Stomach smooth muscle (tissue), 2 donors: ENCODE data around the gene SERPINB6.

Source experiments
- H3K27ac ChIP-seq: one replicate; pipeline ENCODE4 v1.7.0; 2013; ENCODE audit warnings: mild to moderate bottlenecking, low read length, inconsistent platforms
- H3K27me3 ChIP-seq, 2 donors: one replicate each; pipeline ENCODE4 v1.7.0; 2013; ENCODE audit warnings: low read length in 2 of 2; ENCODE audit not compliant: insufficient read depth in 2 of 2, control insufficient read depth in 1 of 2
- H3K36me3 ChIP-seq, 2 donors: one replicate each; pipeline ENCODE4 v1.7.0; 2013; ENCODE audit warnings: low read length in 2 of 2; ENCODE audit not compliant: control insufficient read depth in 2 of 2, insufficient read depth in 2 of 2
- H3K4me1 ChIP-seq: one replicate; pipeline ENCODE4 v1.7.0; 2013; ENCODE audit warnings: low read length; ENCODE audit not compliant: control insufficient read depth, insufficient read depth
- H3K4me3 ChIP-seq, 2 donors: one replicate each; pipeline ENCODE4 v1.7.0; 2013; ENCODE audit warnings: low read length in 2 of 2
- H3K9ac ChIP-seq, 2 donors: one replicate each; pipeline ENCODE4 v1.7.0; 2013; ENCODE audit warnings: low read length in 2 of 2, mild to moderate bottlenecking in 1 of 2
- H3K9me3 ChIP-seq, 2 donors: one replicate each; pipeline ENCODE4 v1.7.0; 2013; ENCODE audit warnings: low read length in 2 of 2; ENCODE audit not compliant: control insufficient read depth in 2 of 2
- donor health status: healthy.
- donor health status: Pancreatic carcinoma.

The SERPINB6 gene

GRCh38 chr6:2988426-2989331 lies 17.3 kb upstream of the SERPINB6 start:
- H3K27me3 ChIP-seq, result no peaks in the 10 kb centered on the region
- H3K36me3 ChIP-seq, result no peaks in the 10 kb centered on the region
- H3K4me3 ChIP-seq, result peak overlapping the region; percentile 81 to 91
- peak overlapping the region; percentile 99 for H3K27ac ChIP-seq
- peak overlapping the region; percentile 89 to 99 for H3K9ac ChIP-seq
- peaks cover 18% of the 10 kb centered on the region for H3K4me1 ChIP-seq
- H3K9me3 ChIP-seq, result no peaks in the 10 kb centered on the region

- no peaks in the 10 kb centered on the region for H3K27me3 ChIP-seq
- H3K4me1 ChIP-seq, result peaks cover 18% of the 10 kb centered on the region
- H3K36me3 ChIP-seq, result no peaks in the 10 kb centered on the region
- H3K9me3 ChIP-seq, result no peaks in the 10 kb centered on the region
- H3K9ac ChIP-seq, result peak overlapping the region; percentile 86 to 89
- H3K27ac ChIP-seq, result peak overlapping the region; percentile 99
- H3K4me3 ChIP-seq, result peak overlapping the region; percentile 81 to 91
These were observed 16.7 kb upstream of the SERPINB6 start for GRCh38 chr6:2988094-2988425.

GRCh38 chr6:2986722-2987221 lies 15.4 kb upstream of the SERPINB6 start:
- no peaks in the 10 kb centered on the region for H3K36me3 ChIP-seq
- no peaks in the 10 kb centered on the region for H3K9me3 ChIP-seq
- H3K4me1 ChIP-seq, result peaks cover 29% of the 10 kb centered on the region
- peak overlapping the region; percentile 99 for H3K27ac ChIP-seq
- H3K4me3 ChIP-seq, result no peak overlapping the region
- no peak overlapping the region for H3K9ac ChIP-seq
- H3K27me3 ChIP-seq, result no peaks in the 10 kb centered on the region

- no peak overlapping the region for H3K9ac ChIP-seq
- no peak overlapping the region for H3K27ac ChIP-seq
- no peaks in the 10 kb centered on the region for H3K36me3 ChIP-seq
- no peaks in the 10 kb centered on the region for H3K27me3 ChIP-seq
- no peaks in the 10 kb centered on the region for H3K9me3 ChIP-seq
- no peak overlapping the region for H3K4me3 ChIP-seq
- peaks cover 33% of the 10 kb centered on the region for H3K4me1 ChIP-seq
These were observed 13.5 kb upstream of the SERPINB6 start for GRCh38 chr6:2984738-2985406.

GRCh38 chr6:2982426-2983117 lies 11.2 kb upstream of the SERPINB6 start:
- no peak overlapping the region for H3K9ac ChIP-seq
- H3K4me3 ChIP-seq, result no peak overlapping the region
- H3K27me3 ChIP-seq, result no peaks in the 10 kb centered on the region
- peak overlapping the region; percentile 58 for H3K27ac ChIP-seq
- peaks cover 26% of the 10 kb centered on the region for H3K4me1 ChIP-seq
- no peaks in the 10 kb centered on the region for H3K36me3 ChIP-seq
- H3K9me3 ChIP-seq, result no peaks in the 10 kb centered on the region

GRCh38 chr6:2980465-2980855 lies 9.1 kb upstream of the SERPINB6 start:
- peaks cover 26% of the 10 kb centered on the region for H3K4me1 ChIP-seq
- peak overlapping the region; percentile 58 for H3K27ac ChIP-seq
- no peaks in the 10 kb centered on the region for H3K9me3 ChIP-seq
- no peaks in the 10 kb centered on the region for H3K27me3 ChIP-seq
- no peak overlapping the region for H3K4me3 ChIP-seq
- no peaks in the 10 kb centered on the region for H3K36me3 ChIP-seq
- no peak overlapping the region for H3K9ac ChIP-seq

DNA sequence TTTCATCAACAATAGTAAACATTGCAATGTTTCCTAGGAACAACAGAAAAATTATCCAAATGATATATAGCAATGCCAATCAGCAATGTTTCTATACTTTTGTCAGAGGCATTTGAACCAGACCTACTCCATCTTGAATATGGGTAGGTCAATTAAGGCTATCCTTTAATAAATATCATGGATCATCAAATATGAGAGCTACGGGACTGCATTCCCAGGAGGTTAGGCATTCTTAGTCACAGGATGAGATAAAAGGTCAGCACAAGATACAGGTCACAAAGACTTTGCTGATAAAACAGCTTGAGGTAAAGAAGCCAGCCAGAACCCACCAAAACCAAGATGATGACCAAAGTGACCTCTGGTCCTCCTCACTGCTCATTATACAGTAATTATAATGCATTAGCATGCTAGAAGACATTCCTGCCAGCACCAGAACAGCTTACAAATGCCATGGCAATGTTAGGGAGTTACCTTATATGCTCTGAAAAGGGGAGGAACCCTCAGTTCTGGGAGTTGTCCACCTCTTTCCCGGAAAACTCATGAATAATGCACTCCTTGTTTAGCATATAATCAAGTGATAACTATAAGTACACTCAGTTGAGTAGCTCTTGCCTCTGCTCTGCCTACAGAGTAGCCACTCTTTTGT lies 8.6 kb upstream of the SERPINB6 start:
- H3K4me3 ChIP-seq, result no peak overlapping the region
- H3K27me3 ChIP-seq, result no peaks in the 10 kb centered on the region
- H3K9ac ChIP-seq, result no peak overlapping the region
- no peak overlapping the region for H3K27ac ChIP-seq
- no peaks in the 10 kb centered on the region for H3K9me3 ChIP-seq
- no peaks in the 10 kb centered on the region for H3K36me3 ChIP-seq
- peaks cover 26% of the 10 kb centered on the region for H3K4me1 ChIP-seq

- H3K4me1 ChIP-seq, result peaks cover 26% of the 10 kb centered on the region
- no peaks in the 10 kb centered on the region for H3K27me3 ChIP-seq
- no peak overlapping the region for H3K27ac ChIP-seq
- H3K4me3 ChIP-seq, result no peak overlapping the region
- no peaks in the 10 kb centered on the region for H3K36me3 ChIP-seq
- no peaks in the 10 kb centered on the region for H3K9me3 ChIP-seq
- H3K9ac ChIP-seq, result no peak overlapping the region
These were observed 7.6 kb upstream of the SERPINB6 start for GRCh38 chr6:2978923-2979322.

- Histone ChIP-seq H3K36me3 (no peaks in the 10 kb centered on the region), H3K9me3 (no peaks in the 10 kb centered on the region), H3K4me1 (peaks cover 26% of the 10 kb centered on the region), H3K27ac (no peak overlapping the region), H3K9ac (no peak overlapping the region), H3K27me3 (no peaks in the 10 kb centered on the region), H3K4me3 (no peak overlapping the region)
These were observed 6.6 kb upstream of the SERPINB6 start for GRCh38 chr6:2977799-2978590.

DNA sequence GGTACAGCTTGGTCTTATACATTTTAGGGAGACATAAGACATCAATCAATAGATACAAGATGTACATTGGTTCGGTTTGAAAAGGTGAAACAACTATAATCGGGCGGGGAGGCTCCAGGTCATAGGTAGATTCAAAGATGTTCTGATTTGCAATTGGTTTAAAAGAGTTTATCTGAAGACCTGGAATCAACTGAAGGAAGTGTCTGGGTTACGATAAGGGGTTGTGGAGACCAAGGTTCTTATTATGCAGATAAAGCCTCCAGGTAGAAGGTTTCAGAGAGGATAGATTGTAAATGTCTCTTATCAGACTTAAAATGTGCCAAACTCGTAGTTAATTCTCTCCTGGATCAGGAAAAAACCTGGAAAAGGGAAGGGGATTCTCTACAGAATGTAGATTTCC lies 5.9 kb upstream of the SERPINB6 start:
- Histone ChIP-seq H3K4me3 (no peak overlapping the region), H3K9ac (no peak overlapping the region), H3K36me3 (no peaks in the 10 kb centered on the region), H3K9me3 (no peaks in the 10 kb centered on the region), H3K4me1 (peaks cover 20% of the 10 kb centered on the region), H3K27me3 (no peaks in the 10 kb centered on the region), H3K27ac (no peak overlapping the region)
